ENCODE measurements around the gene OR10H5.

- TF ChIP-seq EZH2 (IDR thresholded peaks at IDR 0.05; ENCODE audit: low read depth) (no peak), CTCF (conservative IDR thresholded peaks at IDR 0.05) (no peak)
Observed at GRCh38 chr19:15782211-15782610, 5.2 kb upstream of the OR10H5 start.
